Left ventricle myocardium superior (tissue), 1 donor: ENCODE data around the gene SAMD4B. TPM values are rescaled to one million over a fixed set of nuclear protein-coding genes. Genes with fewer than 3 reads are reported as not detected.

ENCODE experiments used
- ATAC-seq: fragments of 200-7000 bp; cut with Tn5 transposase; one replicate; pipeline ENCODE4 v1.9.1; 2020; ENCODE audit warnings: mild to moderate bottlenecking, moderate library complexity
- DNase-seq: peaks from one replicate; pipeline ENCODE4 v3.0.0-alpha.2; 2020
- intact Hi-C: fragments of 100-400 bp; cut with micrococcal nuclease; formaldehyde crosslinking; loops from one replicate; pipeline ENCODE4 v1.11.0; 2022
- long read RNA-seq: library from polyadenylated mRNA; unstranded; transcript quantifications from one replicate; pipeline ENCODE4 v2.0.0, GENCODE V29; 2021
- total RNA-seq: library from RNA; stranded (reverse); fragmentation: NEBNext Ultra II Directional; extraction: Animal tissue kit (Norgen Biotek cat#: 25700); gene quantifications from one replicate; pipeline ENCODE4 v1.2.1, GENCODE V29; 2021
- donor health status: DM: no; HTN: yes; CAD: no; lungs with severe emphysema.

Gene SAMD4B, protein sequence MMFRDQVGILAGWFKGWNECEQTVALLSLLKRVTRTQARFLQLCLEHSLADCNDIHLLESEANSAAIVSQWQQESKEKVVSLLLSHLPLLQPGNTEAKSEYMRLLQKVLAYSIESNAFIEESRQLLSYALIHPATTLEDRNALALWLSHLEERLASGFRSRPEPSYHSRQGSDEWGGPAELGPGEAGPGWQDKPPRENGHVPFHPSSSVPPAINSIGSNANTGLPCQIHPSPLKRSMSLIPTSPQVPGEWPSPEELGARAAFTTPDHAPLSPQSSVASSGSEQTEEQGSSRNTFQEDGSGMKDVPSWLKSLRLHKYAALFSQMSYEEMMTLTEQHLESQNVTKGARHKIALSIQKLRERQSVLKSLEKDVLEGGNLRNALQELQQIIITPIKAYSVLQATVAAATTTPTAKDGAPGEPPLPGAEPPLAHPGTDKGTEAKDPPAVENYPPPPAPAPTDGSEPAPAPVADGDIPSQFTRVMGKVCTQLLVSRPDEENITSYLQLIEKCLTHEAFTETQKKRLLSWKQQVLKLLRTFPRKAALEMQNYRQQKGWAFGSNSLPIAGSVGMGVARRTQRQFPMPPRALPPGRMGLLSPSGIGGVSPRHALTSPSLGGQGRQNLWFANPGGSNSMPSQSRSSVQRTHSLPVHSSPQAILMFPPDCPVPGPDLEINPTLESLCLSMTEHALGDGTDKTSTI
- total RNA-seq, result 50.7 TPM
- long read RNA-seq, partial matches to known transcripts, result 15 of 40 reads
- long read RNA-seq, other reads (novel, unspliced or antisense), result 21 of 40 reads

DNA sequence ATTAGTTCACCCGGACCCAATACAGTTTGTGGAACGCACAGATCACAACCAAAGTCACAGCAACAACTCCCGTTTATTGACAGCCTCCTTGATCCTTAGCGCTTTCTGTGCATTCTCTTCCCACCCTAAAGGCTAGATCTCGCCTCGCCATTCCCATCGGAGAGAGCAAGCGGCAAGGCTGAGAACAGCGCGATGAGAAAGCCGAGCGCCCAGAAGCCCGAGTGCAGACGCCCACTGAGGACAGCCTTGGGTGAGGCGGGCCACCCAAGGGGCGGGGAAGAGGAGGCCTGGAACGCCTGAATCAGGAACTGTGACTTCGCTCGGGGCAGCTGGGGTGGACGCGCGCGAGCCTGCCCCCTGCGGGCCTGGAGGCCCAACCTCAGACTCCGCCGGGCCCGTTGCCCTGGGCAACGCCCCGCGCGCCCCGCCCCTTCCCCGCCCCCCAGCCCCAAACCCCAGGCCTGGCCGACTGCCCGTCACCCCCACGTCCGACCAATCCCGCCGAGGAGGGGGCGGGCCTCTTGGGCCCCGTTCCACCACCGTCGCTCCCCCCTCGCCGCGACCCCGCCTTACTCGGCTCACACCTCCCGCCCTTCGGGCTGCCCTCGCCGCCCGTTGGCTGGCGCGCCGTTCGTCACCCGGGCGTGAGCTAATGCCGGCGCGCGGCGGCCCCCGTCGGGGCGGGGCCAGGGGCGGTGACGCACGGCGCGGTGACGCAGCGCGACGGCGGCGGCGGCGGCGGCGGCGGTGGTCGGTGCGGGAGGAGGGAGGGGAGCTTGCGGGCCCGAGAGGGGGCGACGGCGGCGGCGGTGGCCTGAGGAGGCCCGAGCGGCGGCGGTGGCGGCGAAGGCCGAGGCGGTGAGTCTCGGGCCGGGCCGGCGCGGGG is at the start of gene SAMD4B:
Gene SAMD4B, plus strand, starts transcription at position 703 of the 886 bp plus-strand sequence. CDS start 14,473 bp downstream, outside the sequence.
- intact Hi-C loops, result no loop called here
- peak; percentile 96 for ATAC-seq
- DNase-seq, result peak; percentile 99

DNA sequence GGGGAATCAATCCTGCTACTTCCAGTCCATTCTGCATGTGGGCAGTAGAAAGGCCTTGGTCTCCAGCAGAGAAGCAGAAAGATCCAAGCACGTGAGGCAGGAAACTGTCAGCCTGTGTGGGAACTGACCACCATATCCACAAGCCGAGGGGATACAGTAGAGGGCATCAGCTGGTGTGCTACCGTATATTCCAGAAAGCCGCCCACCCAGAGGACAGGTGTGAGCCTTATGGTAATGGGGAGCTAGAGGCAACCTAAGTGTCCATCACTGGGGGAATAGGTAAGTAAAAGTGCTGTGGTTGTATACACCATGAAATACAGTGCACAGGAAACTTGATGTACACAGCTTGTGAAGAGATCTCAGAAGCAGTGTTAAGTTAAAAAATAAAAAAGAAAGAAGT is 48.8 kb upstream of the SAMD4B start:
- no peak for ATAC-seq
- intact Hi-C loops, result no loop called here
- DNase-seq, result no peak

DNA sequence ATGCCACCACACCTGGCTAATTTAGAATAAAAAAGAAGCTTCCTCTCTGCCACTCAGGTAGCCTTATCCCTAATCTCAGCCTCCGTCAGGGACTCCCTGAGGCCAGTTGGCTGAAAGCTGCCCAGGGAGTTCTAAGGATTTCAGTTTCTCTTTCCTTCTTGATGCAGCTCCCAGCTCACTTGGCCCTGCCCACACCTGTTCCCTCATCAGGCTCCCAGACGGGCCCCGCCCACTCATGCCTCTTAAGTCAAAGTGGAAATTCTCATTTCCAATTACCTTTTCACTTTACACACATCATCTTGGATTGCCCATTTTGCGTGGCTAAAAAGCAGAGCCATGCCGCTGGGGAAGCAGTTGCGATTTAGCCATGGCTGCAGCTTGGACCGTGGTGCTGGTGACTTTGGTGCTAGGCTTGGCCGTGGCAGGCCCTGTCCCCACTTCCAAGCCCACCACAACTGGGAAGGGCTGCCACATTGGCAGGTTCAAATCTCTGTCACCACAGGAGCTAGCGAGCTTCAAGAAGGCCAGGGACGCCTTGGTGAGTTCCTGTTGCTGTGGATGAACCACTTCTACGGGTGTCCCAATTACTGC is 46.1 kb upstream of the SAMD4B start, which contains the start of gene IFNL1:
Gene IFNL1, plus strand, starts transcription at position 353 of the 591 bp plus-strand sequence. Its CDS starts 15 bp downstream, at position 368.
- intact Hi-C loops, result no loop called here
- ATAC-seq (no peak), DNase-seq (no peak)

DNA sequence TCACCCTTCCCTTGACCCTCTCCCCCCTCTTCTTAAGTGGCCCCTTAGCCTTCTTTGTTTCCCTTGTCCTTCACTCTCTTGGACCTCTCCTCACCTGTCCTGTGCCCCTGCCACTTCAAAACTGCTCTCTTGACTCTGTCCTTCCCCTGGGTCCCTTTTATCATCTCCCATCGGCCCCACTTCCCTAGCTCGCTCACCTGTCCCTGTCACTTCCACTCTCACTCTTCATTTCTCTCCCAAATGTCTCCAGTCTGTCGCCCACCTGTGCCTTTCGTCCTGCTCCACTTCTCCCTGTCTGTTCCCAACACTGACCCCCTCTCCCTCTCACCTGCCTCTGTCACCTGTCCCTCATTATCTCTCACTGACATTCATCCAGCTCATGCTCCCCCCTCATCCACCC is 45.3 kb upstream of the SAMD4B start:
- DNase-seq (no peak), ATAC-seq (no peak)
- intact Hi-C loops, result no loop called here

DNA sequence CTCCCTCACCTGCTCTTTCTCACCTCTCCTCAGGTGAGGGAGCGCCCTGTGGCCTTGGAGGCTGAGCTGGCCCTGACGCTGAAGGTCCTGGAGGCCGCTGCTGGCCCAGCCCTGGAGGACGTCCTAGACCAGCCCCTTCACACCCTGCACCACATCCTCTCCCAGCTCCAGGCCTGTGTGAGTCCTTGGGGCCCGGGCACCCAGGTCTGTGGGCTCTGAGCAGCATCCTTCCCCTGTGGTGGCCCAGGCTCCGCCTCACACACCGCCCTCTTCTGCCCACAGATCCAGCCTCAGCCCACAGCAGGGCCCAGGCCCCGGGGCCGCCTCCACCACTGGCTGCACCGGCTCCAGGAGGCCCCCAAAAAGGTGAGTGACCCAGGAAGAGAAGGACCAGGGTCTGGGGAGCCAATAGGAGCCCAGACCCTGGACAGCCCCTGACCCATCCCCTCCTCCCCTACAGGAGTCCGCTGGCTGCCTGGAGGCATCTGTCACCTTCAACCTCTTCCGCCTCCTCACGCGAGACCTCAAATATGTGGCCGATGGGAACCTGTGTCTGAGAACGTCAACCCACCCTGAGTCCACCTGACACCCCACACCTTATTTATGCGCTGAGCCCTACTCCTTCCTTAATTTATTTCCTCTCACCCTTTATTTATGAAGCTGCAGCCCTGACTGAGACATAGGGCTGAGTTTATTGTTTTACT is 44.1 kb upstream of the SAMD4B start:
- peak; percentile 31 for ATAC-seq
- no peak for DNase-seq
- intact Hi-C loops, result no loop called here

DNA sequence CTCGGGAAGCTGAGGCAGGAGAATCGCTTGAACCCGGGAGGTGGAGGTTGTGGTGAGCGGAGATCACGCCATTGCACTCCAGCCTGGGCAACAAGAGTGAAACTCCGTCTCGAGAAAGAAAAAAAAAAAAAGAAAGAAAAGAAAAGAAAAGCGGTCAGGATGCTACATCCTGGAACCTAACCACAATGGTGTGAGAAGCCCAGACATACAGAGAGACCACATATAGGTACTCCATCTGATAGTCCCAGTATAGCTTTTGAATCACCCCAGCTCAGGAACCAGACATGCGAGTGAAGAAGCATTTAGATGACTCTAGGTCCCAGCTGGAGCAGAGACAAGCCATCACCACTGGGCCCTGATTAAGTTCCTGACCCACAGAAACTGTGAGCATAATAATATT is 42.8 kb upstream of the SAMD4B start:
- no peak for ATAC-seq
- intact Hi-C loops, result no loop called here

DNA sequence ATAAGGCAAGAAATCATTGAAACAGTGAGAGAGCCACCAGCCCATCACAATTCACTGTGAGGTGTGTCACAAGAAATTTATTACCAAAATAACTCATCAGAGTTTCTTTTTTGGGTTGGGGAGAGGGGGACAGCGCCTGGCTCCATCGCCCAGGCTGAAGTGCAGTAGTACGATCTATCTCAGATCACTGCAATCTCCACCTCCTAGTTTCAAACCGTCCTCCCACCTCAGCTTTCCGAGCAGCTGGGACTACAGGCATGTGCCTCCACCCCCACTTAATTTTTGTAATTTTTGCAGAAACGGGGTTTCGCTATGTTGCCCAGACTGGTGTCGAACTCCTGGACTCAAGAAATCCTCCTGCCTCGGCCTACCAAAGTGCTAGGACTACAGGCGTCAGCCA is 42.4 kb upstream of the SAMD4B start:
- intact Hi-C loops, result no loop called here
- no peak for DNase-seq

More for the DNA sequence above, 42.8 kb upstream of the SAMD4B start:
- no peak for DNase-seq

DNA sequence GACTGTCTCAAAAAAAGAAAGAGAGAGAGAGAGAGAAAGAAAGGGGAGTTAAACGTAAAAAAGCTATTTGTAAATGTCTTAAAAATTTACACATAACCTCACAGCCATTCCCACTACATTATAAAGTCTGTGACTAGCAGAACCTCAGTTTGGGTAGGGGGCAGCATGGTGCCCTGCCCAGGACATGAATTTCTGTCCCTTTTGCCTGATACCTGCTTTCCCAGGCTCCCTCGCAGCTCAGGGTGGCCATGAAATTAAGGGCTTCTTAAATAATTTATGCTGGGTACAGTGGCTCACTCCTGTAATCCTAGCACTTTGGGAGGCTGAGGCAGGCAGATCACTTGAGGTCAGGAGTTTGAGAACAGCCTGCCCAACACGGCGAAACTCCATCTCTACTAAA is 41.2 kb upstream of the SAMD4B start:
- ATAC-seq, result no peak
- intact Hi-C loops, result no loop called here
- DNase-seq, result no peak

More for the DNA sequence above, 42.4 kb upstream of the SAMD4B start:
- no peak for ATAC-seq

DNA sequence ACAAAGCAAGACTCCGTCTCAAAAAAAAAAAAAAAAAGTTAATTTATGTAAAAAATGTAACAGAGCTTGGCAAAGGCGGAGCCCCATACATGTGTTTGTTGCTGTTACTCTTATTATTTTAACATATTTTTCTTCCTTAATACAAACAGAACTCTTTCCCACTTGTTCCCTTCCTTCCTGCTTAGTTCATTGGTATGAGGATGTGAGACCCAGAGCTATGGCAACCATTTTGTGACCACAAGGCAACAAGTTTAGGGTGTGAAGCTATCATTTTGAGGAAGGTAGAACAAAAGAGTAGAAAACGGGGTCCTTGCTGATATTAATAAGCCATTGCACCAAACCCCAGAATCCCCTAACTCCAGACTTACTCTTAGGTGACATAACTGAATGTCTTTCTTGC is 40.7 kb upstream of the SAMD4B start:
- intact Hi-C loops, result no loop called here
- DNase-seq (no peak), ATAC-seq (no peak)

DNA sequence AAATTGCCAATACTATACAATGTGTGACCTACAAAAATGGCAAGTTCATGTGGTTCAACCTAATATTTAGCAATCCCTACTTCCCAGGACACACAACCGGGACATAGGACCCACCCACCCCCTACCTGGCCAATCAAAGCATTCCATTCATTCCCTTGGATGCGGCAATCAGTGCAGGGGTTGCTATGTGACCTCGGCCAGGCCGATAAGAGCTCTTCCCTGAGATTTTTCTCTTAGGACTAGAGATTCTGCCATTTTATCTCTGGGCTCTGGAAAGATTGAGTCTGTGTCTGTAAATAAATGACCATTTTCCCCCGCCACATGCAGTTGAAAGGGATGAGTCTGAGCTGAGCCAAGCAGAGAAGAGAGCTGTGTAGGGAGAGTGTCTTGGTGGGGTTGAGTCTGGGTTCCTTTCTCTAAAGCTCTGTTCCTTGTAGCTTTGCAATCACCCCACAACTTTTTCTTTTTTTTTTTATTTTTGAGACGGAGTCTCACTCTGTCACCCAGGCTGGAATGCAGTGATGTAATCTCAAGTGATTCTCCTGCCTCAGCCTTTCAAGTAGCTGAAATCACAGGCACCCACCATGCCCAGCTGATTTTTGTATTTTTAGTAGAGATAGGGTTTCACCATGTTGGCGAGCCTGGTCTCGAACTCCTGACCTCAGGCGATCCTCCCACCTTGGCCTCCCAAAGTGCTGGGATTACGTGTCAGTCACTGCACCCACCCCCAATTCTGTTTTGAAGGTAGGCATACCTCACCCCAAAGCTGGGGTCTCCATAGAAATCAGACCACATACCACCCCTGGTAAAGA is 38.6 kb upstream of the SAMD4B start:
- no peak for DNase-seq
- intact Hi-C loops, result no loop called here
- ATAC-seq, result no peak

DNA sequence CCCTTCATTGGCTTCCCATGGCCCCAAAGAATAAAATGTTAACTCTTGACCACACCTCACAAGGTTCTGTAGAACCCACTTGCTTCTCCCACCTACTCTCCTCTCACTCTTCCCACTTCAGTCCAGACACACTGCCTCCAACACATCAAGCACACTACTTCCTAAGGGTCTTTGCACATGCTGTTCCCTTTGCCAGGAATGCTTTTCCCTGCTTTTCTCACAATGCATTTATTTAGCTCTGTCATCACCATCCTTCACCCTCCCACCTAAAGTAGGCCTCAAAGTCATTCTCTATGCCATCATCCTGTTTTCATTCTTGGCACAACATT is 38.1 kb upstream of the SAMD4B start:
- intact Hi-C loops, result no loop called here
- no peak for DNase-seq
- no peak for ATAC-seq

DNA sequence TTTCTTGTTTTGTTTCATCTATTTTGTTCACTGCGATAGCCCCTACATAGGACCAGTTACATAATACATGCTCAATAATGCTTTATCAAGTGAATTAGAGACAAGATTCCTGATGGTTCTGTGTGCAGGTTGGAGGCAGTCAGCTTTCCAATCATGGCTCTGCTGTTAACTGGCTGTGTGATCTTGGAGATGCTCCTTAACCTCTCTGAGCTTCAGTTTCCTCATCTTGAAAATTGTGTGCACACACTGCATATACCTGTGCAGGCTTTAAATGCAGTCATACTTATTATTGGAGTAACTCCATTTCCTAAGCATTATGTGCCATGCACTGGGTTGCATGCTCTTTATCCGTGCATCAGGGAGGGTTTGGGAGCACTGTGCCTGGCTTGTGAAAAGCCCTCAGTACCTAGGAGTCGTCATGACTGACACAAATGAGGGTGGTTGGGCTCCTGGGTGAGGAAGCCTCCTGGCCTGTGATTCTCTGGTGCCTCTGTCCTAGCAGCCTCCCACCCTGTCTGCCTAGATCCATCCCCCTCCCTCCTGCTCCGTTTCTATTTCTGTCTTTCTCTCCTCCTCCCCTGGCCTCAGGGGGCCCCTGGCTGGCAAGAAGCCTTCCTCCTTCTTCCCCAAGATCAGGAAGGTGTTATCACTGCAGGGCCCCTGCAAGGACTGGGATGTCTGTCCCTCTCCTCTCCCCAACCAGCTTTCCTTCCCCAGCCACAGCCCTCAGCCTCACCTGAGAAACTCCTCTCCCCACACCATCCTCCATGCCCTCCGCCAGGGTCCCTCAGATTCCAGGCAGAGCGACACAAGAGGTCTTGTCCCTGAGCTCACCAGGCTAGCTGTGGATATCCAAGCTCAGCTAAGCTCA is 37.3 kb upstream of the SAMD4B start:
- no peak for DNase-seq

DNA sequence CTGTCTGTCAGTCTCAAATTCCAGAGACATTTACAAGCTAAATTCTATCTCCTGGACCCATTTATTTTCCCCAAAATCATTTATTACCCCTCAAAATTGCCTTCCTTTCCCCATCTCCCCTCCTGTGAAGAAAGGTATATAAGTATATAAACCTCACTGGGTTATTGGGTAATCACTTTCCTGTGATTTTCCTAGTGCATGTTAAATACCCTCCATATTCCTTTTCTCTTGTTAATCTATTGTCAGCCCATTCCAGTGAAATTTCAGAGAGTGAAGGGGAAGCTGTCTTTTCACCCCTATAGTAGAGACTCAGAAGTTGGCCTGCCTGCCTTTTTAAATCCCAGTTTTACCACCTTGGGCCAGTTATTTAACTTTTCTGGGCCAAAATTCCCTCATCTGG is 36.1 kb upstream of the SAMD4B start:
- intact Hi-C loops, result no loop called here
- DNase-seq, result no peak
- no peak for ATAC-seq

More for the DNA sequence above, 37.3 kb upstream of the SAMD4B start:
- ATAC-seq, result no peak
- intact Hi-C loops, result no loop called here

DNA sequence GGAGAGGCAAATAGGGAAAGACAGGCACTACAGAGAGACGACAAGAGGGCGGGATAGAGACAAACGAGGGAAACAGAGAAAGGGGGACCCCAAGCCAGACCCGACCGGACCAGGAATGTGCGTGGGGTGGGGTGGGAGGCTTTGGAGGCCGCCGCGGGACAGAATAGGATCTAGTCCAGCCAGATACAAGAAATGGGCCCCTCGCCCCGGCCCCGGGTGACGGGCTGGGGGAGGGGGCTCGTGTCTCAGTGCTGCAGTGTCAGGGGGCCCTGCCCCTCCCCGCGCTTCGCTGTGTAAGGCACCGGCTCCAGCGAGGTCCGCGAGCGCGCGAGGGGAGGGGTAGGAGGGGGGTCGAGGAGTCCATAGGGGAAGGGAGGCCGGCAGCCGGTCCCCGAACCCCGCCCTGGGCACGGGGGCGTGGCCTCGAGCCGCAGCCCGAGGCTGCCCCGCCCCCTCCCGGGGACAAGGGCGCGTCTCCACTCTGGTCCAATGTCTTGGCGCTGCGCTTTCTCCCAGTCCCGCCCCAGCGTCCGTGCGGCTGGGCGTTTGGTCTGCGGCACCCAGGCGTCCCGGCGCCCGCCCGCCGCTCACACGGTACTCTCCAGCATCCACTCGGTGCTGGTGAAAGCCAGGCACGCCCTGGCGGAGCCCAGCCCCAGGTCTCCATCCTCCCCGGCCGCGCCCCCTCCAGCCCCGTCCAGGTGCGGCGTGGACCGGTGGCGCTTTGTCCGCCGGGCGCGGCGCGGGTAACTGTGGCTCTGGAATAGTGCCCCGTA is 35.0 kb upstream of the SAMD4B start:
- peak; percentile 45 for DNase-seq
- ATAC-seq, result peak; percentile 70
- intact Hi-C loops, result no loop called here

DNA sequence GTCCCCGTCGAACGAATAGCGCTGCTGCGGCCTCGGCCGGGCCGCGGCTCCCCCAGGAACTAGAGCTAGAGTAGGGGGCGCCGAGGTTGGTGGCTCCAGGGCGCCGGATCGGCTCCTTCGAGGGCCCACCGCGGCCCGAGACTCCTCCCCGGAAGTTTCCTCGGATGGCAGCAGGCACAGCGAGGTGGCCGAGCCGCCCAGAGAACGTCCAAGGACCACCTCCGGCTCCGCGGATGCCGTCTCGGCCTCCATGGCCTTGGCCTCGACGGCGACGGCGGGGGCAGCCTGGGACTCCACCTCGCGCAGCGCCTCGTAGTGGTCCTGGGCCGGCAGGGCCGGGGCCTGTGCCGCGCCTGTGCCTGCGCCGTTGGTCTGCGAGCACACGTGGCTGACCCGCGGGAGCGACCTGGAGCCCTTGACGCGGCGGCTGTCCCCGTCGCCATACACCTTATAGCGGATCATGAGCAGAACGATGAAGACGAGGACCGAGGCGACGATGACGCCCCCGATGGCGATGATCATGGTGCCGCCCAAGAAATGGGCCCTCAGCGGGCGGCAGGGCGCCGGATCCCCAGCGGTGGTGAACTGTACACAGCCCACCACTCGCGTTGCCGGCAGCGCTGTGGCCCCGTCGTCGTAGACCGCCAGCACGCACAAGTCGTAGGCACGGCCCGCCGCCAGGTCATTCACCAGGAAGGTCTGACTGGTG is 34.2 kb upstream of the SAMD4B start:
- DNase-seq (no peak), ATAC-seq (no peak)
- intact Hi-C loops, result no loop called here
